ENCODE measurements around the gene DCLK2.

The DCLK2 gene

GRCh38 chr4:150212485-150212884 is 134.2 kb downstream of the DCLK2 start:
- no peak for DNase-seq

- no peak for DNase-seq
Measured at GRCh38 chr4:150212927-150213326, 134.7 kb downstream of the DCLK2 start.

- DNase-seq, result no peak
Measured at GRCh38 chr4:150215601-150216000, 137.4 kb downstream of the DCLK2 start.

GRCh38 chr4:150216726-150217125 is 138.5 kb downstream of the DCLK2 start:
- DNase-seq, result no peak

GRCh38 chr4:150217192-150217591 is 138.9 kb downstream of the DCLK2 start:
- no peak for DNase-seq

GRCh38 chr4:150217808-150218207 is 139.6 kb downstream of the DCLK2 start:
- no peak for DNase-seq

- DNase-seq, result no peak
Measured at GRCh38 chr4:150218447-150218846, 140.2 kb downstream of the DCLK2 start.

- no peak for DNase-seq
Measured at GRCh38 chr4:150219841-150220240, 141.6 kb downstream of the DCLK2 start.

GRCh38 chr4:150224896-150225591 is 146.8 kb downstream of the DCLK2 start:
- DNase-seq, result no peak

GRCh38 chr4:150229520-150229919 is 151.3 kb downstream of the DCLK2 start:
- DNase-seq, result no peak

- no peak for DNase-seq
Measured at GRCh38 chr4:150230561-150230960, 152.3 kb downstream of the DCLK2 start.

GRCh38 chr4:150231107-150231770 is 153.0 kb downstream of the DCLK2 start:
- DNase-seq, result no peak

- no peak for DNase-seq
Measured at GRCh38 chr4:150232029-150232428, 153.8 kb downstream of the DCLK2 start.

GRCh38 chr4:150234246-150234645 is 156.0 kb downstream of the DCLK2 start:
- DNase-seq, result no peak

GRCh38 chr4:150235317-150235716 is 157.1 kb downstream of the DCLK2 start:
- DNase-seq, result no peak

- no peak for DNase-seq
Measured at GRCh38 chr4:150235808-150236271, 157.6 kb downstream of the DCLK2 start.

- no peak for DNase-seq
Measured at GRCh38 chr4:150236626-150237025, 158.4 kb downstream of the DCLK2 start.

GRCh38 chr4:150237110-150237872 is 159.0 kb downstream of the DCLK2 start:
- no peak for DNase-seq

GRCh38 chr4:150238591-150238990 is 160.3 kb downstream of the DCLK2 start:
- DNase-seq, result no peak

GRCh38 chr4:150240011-150240410 is 161.8 kb downstream of the DCLK2 start:
- DNase-seq, result no peak

- DNase-seq, result no peak
Measured at GRCh38 chr4:150242820-150243458, 164.7 kb downstream of the DCLK2 start.

- DNase-seq, result no peak
Measured at GRCh38 chr4:150243932-150244331, 165.7 kb downstream of the DCLK2 start.

- no peak for DNase-seq
Measured at GRCh38 chr4:150244600-150244999, 166.4 kb downstream of the DCLK2 start.

All from CD4-positive, alpha-beta T cell treated with Interferon gamma for 1 hour (primary cell).